Adrenal gland (tissue), 5 donors: ENCODE results near the gene MAP3K15.

Experiments used
- POLR2A ChIP-seq, 2 donors: fragments of 450-650 bp; IDR thresholded peaks; one replicate each; pipeline ENCODE4 v1.6.1; 2017; ENCODE audit warnings: antibody characterized with exemption in 2 of 2, mild to moderate bottlenecking in 2 of 2, moderate library complexity in 1 of 2
- TF ChIP-seq, protein P1 (sequence below), 6 experiments: fragments of 450-650 bp in 4 of 6; fragments of 200-600 bp in 2 of 6; sonication (generic) in 1 of 6; IDR thresholded peaks; 1 replicate in 5 of 6; 2 replicates in 1 of 6; pipeline versions ENCODE4 v1.5.1 to v1.8.0; 2016 to 2021; ENCODE audit warnings: antibody characterized with exemption in 6 of 6, mild to moderate bottlenecking in 2 of 6, moderate library complexity in 1 of 6
- donor health status: DM: no; HTN: no; CAD: no.

DNA sequence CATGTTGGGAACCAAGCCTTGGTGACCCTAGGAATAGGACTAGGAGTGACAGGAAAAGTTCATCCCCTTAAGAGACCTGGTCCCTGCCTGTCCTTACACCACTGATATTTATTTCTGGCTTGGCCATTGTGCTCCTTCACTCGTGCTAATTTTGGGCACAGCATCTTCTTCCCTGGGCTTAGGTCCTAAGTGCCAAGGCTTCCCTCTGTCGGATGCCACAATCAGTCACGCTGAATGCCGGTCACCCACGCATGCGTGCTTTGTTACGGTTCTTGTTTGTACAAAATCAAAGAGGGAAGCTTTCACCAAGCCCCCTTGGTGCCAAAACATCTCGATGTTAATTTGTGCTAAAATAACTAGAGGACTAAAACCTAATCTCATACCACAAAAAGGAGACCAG lies 17.4 kb upstream of the MAP3K15 start:
- TF ChIP-seq, protein P1, sequence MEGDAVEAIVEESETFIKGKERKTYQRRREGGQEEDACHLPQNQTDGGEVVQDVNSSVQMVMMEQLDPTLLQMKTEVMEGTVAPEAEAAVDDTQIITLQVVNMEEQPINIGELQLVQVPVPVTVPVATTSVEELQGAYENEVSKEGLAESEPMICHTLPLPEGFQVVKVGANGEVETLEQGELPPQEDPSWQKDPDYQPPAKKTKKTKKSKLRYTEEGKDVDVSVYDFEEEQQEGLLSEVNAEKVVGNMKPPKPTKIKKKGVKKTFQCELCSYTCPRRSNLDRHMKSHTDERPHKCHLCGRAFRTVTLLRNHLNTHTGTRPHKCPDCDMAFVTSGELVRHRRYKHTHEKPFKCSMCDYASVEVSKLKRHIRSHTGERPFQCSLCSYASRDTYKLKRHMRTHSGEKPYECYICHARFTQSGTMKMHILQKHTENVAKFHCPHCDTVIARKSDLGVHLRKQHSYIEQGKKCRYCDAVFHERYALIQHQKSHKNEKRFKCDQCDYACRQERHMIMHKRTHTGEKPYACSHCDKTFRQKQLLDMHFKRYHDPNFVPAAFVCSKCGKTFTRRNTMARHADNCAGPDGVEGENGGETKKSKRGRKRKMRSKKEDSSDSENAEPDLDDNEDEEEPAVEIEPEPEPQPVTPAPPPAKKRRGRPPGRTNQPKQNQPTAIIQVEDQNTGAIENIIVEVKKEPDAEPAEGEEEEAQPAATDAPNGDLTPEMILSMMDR (IDR thresholded peaks at IDR 0.05): no peak
- no peak for TF ChIP-seq POLR2A (IDR thresholded peaks at IDR 0.05)
